ENCODE results near the gene IL1F10. TPM values are rescaled to one million over a fixed set of nuclear protein-coding genes. Genes with fewer than 3 reads are reported as not detected.

Gene IL1F10
- total RNA-seq, 1 donor from 2014 or later = not detected

GRCh38 chr2:113073325-113073834 is 5.6 kb downstream of the IL1F10 start:
- Mint-ChIP-seq H3K36me3 (ENCODE audit: low read depth, unreplicated experiment) (no peaks in the 10 kb centered on the region), H3K27me3 (ENCODE audit: low read depth, unreplicated experiment) (peaks cover 42% of the 10 kb centered on the region), H3K9me3 (ENCODE audit: unreplicated experiment) (no peaks in the 10 kb centered on the region), H3K27ac (ENCODE audit: unreplicated experiment) (no peak overlapping the region), H3K4me3 (ENCODE audit: unreplicated experiment) (no peak overlapping the region), H3K4me1 (ENCODE audit: low read depth, unreplicated experiment) (peaks cover 17% of the 10 kb centered on the region)
- Histone ChIP-seq H2AFZ (ENCODE audit: low read depth, low read length) (no peak overlapping the region), H3K4me1 (ENCODE audit: insufficient read depth, low read length) (no peaks in the 10 kb centered on the region), H3K27ac (ENCODE audit: low read depth, low read length) (no peak overlapping the region), H3K9me3 (ENCODE audit: insufficient read depth, low read depth, low read length) (no peaks in the 10 kb centered on the region), H4K20me1 (ENCODE audit: insufficient read depth, low read length) (no peaks in the 10 kb centered on the region), H3K27me3 (ENCODE audit: insufficient read depth, low read length) (peaks cover 12% of the 10 kb centered on the region), H3K36me3 (ENCODE audit: insufficient read depth, low read length) (no peaks in the 10 kb centered on the region), H3K4me2 (ENCODE audit: low read length) (no peak overlapping the region), H3K4me3 (ENCODE audit: insufficient read depth, low read depth, low read length) (no peak overlapping the region), H3K9ac (ENCODE audit: low read length) (no peak overlapping the region), H3K79me2 (ENCODE audit: insufficient read depth, low read length) (no peaks in the 10 kb centered on the region)
- no peak for TF ChIP-seq EZH2 (IDR thresholded peaks at IDR 0.05; ENCODE audit: insufficient read depth, low read length)
- TF ChIP-seq CTCF (IDR thresholded peaks at IDR 0.05; ENCODE audit: insufficient read depth, low read depth, low read length) = no peak
- DNase-seq (ENCODE audit: low read depth) (no peak), FAIRE-seq (no peak)

GRCh38 chr2:113075030-113075429 is 7.3 kb downstream of the IL1F10 start:
- H3K27ac ChIP-seq (ENCODE audit: low read depth, low read length) = no peak overlapping the region
- no peaks in the 10 kb centered on the region for H3K79me2 ChIP-seq (ENCODE audit: insufficient read depth, low read length)
- H3K9me3 Mint-ChIP-seq (ENCODE audit: unreplicated experiment) = no peaks in the 10 kb centered on the region
- H3K27ac Mint-ChIP-seq (ENCODE audit: unreplicated experiment) = no peak overlapping the region
- no peaks in the 10 kb centered on the region for H3K36me3 Mint-ChIP-seq (ENCODE audit: low read depth, unreplicated experiment)
- H3K4me3 ChIP-seq (ENCODE audit: insufficient read depth, low read depth, low read length) = no peak overlapping the region
- H3K4me2 ChIP-seq (ENCODE audit: low read length) = no peak overlapping the region
- DNase-seq (ENCODE audit: low read depth) = no peak
- no peaks in the 10 kb centered on the region for H3K36me3 ChIP-seq (ENCODE audit: insufficient read depth, low read length)
- peaks cover 4% of the 10 kb centered on the region for H3K4me1 Mint-ChIP-seq (ENCODE audit: low read depth, unreplicated experiment)
- H3K27me3 Mint-ChIP-seq (ENCODE audit: low read depth, unreplicated experiment) = peaks cover 39% of the 10 kb centered on the region
- no peaks in the 10 kb centered on the region for H3K9me3 ChIP-seq (ENCODE audit: insufficient read depth, low read depth, low read length)
- no peak overlapping the region for H3K9ac ChIP-seq (ENCODE audit: low read length)
- no peak overlapping the region for H3K4me3 Mint-ChIP-seq (ENCODE audit: unreplicated experiment)
- peaks cover 12% of the 10 kb centered on the region for H3K27me3 ChIP-seq (ENCODE audit: insufficient read depth, low read length)
- no peaks in the 10 kb centered on the region for H3K4me1 ChIP-seq (ENCODE audit: insufficient read depth, low read length)
- H2AFZ ChIP-seq (ENCODE audit: low read depth, low read length) = no peak overlapping the region
- H4K20me1 ChIP-seq (ENCODE audit: insufficient read depth, low read length) = no peaks in the 10 kb centered on the region
- no peak for TF ChIP-seq CTCF (IDR thresholded peaks at IDR 0.05; ENCODE audit: insufficient read depth, low read depth, low read length)
- TF ChIP-seq EZH2 (IDR thresholded peaks at IDR 0.05; ENCODE audit: insufficient read depth, low read length) = no peak
- no peak for FAIRE-seq

- DNase-seq (ENCODE audit: low read depth) (no peak), FAIRE-seq (no peak)
- Mint-ChIP-seq H3K4me3 (ENCODE audit: unreplicated experiment) (no peak overlapping the region), H3K4me1 (ENCODE audit: low read depth, unreplicated experiment) (peaks cover 3% of the 10 kb centered on the region), H3K9me3 (ENCODE audit: unreplicated experiment) (no peaks in the 10 kb centered on the region), H3K27me3 (ENCODE audit: low read depth, unreplicated experiment) (peaks cover 39% of the 10 kb centered on the region), H3K36me3 (ENCODE audit: low read depth, unreplicated experiment) (no peaks in the 10 kb centered on the region), H3K27ac (ENCODE audit: unreplicated experiment) (no peak overlapping the region)
- Histone ChIP-seq H3K9ac (ENCODE audit: low read length) (no peak overlapping the region), H3K27me3 (ENCODE audit: insufficient read depth, low read length) (peaks cover 12% of the 10 kb centered on the region), H3K27ac (ENCODE audit: low read depth, low read length) (no peak overlapping the region), H3K36me3 (ENCODE audit: insufficient read depth, low read length) (no peaks in the 10 kb centered on the region), H3K4me3 (ENCODE audit: insufficient read depth, low read depth, low read length) (no peak overlapping the region), H2AFZ (ENCODE audit: low read depth, low read length) (no peak overlapping the region), H3K9me3 (ENCODE audit: insufficient read depth, low read depth, low read length) (no peaks in the 10 kb centered on the region), H3K4me2 (ENCODE audit: low read length) (no peak overlapping the region), H3K79me2 (ENCODE audit: insufficient read depth, low read length) (no peaks in the 10 kb centered on the region), H3K4me1 (ENCODE audit: insufficient read depth, low read length) (no peaks in the 10 kb centered on the region), H4K20me1 (ENCODE audit: insufficient read depth, low read length) (no peaks in the 10 kb centered on the region)
- TF ChIP-seq CTCF (IDR thresholded peaks at IDR 0.05; ENCODE audit: insufficient read depth, low read depth, low read length) = no peak
- no peak for TF ChIP-seq EZH2 (IDR thresholded peaks at IDR 0.05; ENCODE audit: insufficient read depth, low read length)
These were observed 7.8 kb downstream of the IL1F10 start for GRCh38 chr2:113075600-113075999.
